ENCODE results near the gene ARHGEF12.

GRCh38 chr11:120296554-120296953, 39.7 kb upstream of the ARHGEF12 start:
- TF ChIP-seq CTCF (IDR thresholded peaks at IDR 0.05): no peak
- no peak for TF ChIP-seq POLR2A (IDR thresholded peaks at IDR 0.05)
